Hepatocyte (in vitro differentiated cells): ENCODE data around the gene CRY2.

Experiments used
- CTCF ChIP-seq: fragments of 200-600 bp; sonication (generic); IDR thresholded peaks from 2 replicates; pipeline ENCODE4 v1.5.1; 2016; ENCODE audit warnings: antibody characterized with exemption, mild to moderate bottlenecking; ENCODE audit not compliant: poor library complexity
- EZH2 ChIP-seq: fragments of 200-600 bp; sonication (generic); IDR thresholded peaks from 2 replicates; pipeline ENCODE4 v1.6.1; 2016; ENCODE audit warnings: antibody characterized with exemption, mild to moderate bottlenecking, borderline replicate concordance
- EZH2phosphoT487 ChIP-seq: fragments of 200-600 bp; sonication (generic); IDR thresholded peaks from one replicate; pipeline ENCODE4 v1.6.1; 2018; ENCODE audit warnings: antibody characterized with exemption, mild to moderate bottlenecking, low read depth, moderate library complexity; ENCODE audit not compliant: unreplicated experiment, severe bottlenecking

DNA sequence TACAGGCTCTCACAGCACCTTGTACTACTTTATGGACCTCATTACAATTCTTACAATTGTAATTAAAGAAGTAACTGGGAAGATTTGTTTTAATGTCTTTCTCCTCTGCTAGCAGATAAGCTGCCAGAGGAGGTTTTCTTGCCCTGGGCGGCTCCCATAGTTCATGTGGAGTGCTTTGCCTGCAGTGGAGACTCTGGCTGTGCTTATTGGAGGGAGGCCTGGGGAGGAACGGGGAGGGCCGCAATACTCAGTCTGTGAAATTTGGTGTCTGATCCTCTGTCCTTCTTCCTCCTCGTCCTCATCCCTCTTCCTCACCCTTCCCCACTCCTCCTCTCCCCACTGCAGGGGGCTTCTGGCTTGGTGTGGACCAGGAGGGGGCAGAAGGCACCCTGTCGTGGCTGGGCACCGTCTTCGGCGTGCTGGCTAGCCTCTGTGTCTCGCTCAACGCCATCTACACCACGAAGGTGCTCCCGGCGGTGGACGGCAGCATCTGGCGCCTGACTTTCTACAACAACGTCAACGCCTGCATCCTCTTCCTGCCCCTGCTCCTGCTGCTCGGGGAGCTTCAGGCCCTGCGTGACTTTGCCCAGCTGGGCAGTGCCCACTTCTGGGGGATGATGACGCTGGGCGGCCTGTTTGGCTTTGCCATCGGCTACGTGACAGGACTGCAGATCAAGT, 36.7 kb upstream of the CRY2 start:
- TF ChIP-seq CTCF (no peak), EZH2 (no peak), EZH2phosphoT487 (no peak)
